H9 (cell line): ENCODE data around the gene HPRT1. TPM values are rescaled to one million over a fixed set of nuclear protein-coding genes. Genes with fewer than 3 reads are reported as not detected.

ENCODE experiments used
- DNase-seq: peaks from one replicate; pipeline ENCODE4 v3.0.0-alpha.2; 2017
- H2AFZ ChIP-seq: one replicate; pipeline ENCODE4 v1.6.1; 2013; ENCODE audit warnings: mild to moderate bottlenecking, low read length, control low read depth, moderate library complexity
- H2AK5ac ChIP-seq: 2 replicates; pipeline ENCODE4 v1.6.1; 2013; ENCODE audit warnings: low read length, control low read depth, mixed read lengths; ENCODE audit not compliant: insufficient read length
- H2BK120ac ChIP-seq: one replicate; pipeline ENCODE4 v1.6.1; 2013; ENCODE audit warnings: low read depth, mild to moderate bottlenecking, low read length, control low read depth, inconsistent platforms; ENCODE audit not compliant: poor library complexity, severe bottlenecking
- H2BK12ac ChIP-seq: 2 replicates; pipeline ENCODE4 v1.6.1; 2013; ENCODE audit warnings: low read length, control low read depth, mixed read lengths, low read depth; ENCODE audit not compliant: insufficient read length
- H2BK15ac ChIP-seq: 2 replicates; pipeline ENCODE4 v1.6.1; 2013; ENCODE audit warnings: low read depth, low read length, control low read depth
- H2BK20ac ChIP-seq: one replicate; pipeline ENCODE4 v1.6.1; 2013; ENCODE audit warnings: low read depth, mild to moderate bottlenecking, low read length, control low read depth, inconsistent platforms; ENCODE audit not compliant: poor library complexity, severe bottlenecking
- H2BK5ac ChIP-seq: 2 replicates; pipeline ENCODE4 v1.6.1; 2013; ENCODE audit warnings: low read length, control low read depth, mixed read lengths; ENCODE audit not compliant: insufficient read length
- H3K14ac ChIP-seq: 2 replicates; pipeline ENCODE4 v1.6.1; 2013; ENCODE audit warnings: low read length, control low read depth; ENCODE audit not compliant: insufficient read depth
- H3K18ac ChIP-seq: 2 replicates; pipeline ENCODE4 v1.6.1; 2013; ENCODE audit warnings: low read depth, mild to moderate bottlenecking, mixed read lengths, low read length, control low read depth; ENCODE audit not compliant: insufficient read length
- H3K23ac ChIP-seq: 2 replicates; pipeline ENCODE4 v1.6.1; 2013; ENCODE audit warnings: low read length, control low read depth, mixed read lengths, low read depth; ENCODE audit not compliant: insufficient read length
- H3K23me2 ChIP-seq: 2 replicates; pipeline ENCODE4 v1.6.1; 2013; ENCODE audit warnings: low read depth, mild to moderate bottlenecking, mixed read lengths, low read length, control low read depth; ENCODE audit not compliant: insufficient read length, poor library complexity, severe bottlenecking
- H3K27ac ChIP-seq: 2 replicates; pipeline ENCODE4 v1.5.1; 2013; ENCODE audit warnings: low read length, control low read depth, mixed read lengths, low read depth; ENCODE audit not compliant: insufficient read length
- H3K27me3 ChIP-seq: 2 replicates; pipeline ENCODE4 v1.6.1; 2013; ENCODE audit warnings: low read length, control low read depth, inconsistent platforms; ENCODE audit not compliant: insufficient read depth
- H3K4ac ChIP-seq: 2 replicates; pipeline ENCODE4 v1.6.1; 2013; ENCODE audit warnings: low read depth, mild to moderate bottlenecking, control low read depth, inconsistent platforms, low read length, moderate library complexity
- H3K4me1 ChIP-seq: 2 replicates; pipeline ENCODE4 v1.6.1; 2013; ENCODE audit warnings: low read length, control low read depth, inconsistent platforms; ENCODE audit not compliant: insufficient read depth
- H3K4me2 ChIP-seq: 2 replicates; pipeline ENCODE4 v1.6.1; 2013; ENCODE audit warnings: low read length, control low read depth, mixed read lengths; ENCODE audit not compliant: insufficient read length, insufficient read depth
- H3K56ac ChIP-seq: 2 replicates; pipeline ENCODE4 v1.6.1; 2013; ENCODE audit warnings: low read depth, mild to moderate bottlenecking, mixed read lengths, low read length, control low read depth; ENCODE audit not compliant: insufficient read length
- H3K79me1 ChIP-seq: 2 replicates; pipeline ENCODE4 v1.6.1; 2013; ENCODE audit warnings: low read depth, mild to moderate bottlenecking, moderate library complexity, low read length, control low read depth, inconsistent platforms; ENCODE audit not compliant: insufficient read depth, poor library complexity, severe bottlenecking
- H3K79me2 ChIP-seq: 2 replicates; pipeline ENCODE4 v1.6.1; 2013; ENCODE audit warnings: low read length, control low read depth, inconsistent platforms; ENCODE audit not compliant: insufficient read depth
- H3K9ac ChIP-seq: 2 replicates; pipeline ENCODE4 v1.6.1; 2013; ENCODE audit warnings: low read length, control low read depth, mixed read lengths; ENCODE audit not compliant: insufficient read length; ENCODE audit errors: extremely low read depth
- H3K9me3 ChIP-seq: one replicate; pipeline ENCODE4 v1.6.1; 2013; ENCODE audit warnings: low read depth, low read length, inconsistent platforms; ENCODE audit not compliant: control insufficient read depth
- H3T11ph ChIP-seq: one replicate; pipeline ENCODE4 v1.6.1; 2013; ENCODE audit warnings: mild to moderate bottlenecking, low read length, control low read depth, inconsistent platforms
- H4K20me1 ChIP-seq: one replicate; pipeline ENCODE4 v1.6.1; 2013; ENCODE audit not compliant: control insufficient read depth, insufficient read length, insufficient read depth
- H4K5ac ChIP-seq: 2 replicates; pipeline ENCODE4 v1.6.1; 2013; ENCODE audit warnings: low read depth, mild to moderate bottlenecking, mixed read lengths, low read length, control low read depth; ENCODE audit not compliant: insufficient read length
- H4K8ac ChIP-seq: replicated peaks from 2 replicates; pipeline ENCODE4 v1.6.1; 2013; ENCODE audit warnings: low read length, control low read depth, mixed read lengths, low read depth; ENCODE audit not compliant: insufficient read length
- H4K91ac ChIP-seq: 2 replicates; pipeline ENCODE4 v1.6.1; 2013; ENCODE audit warnings: low read depth, mild to moderate bottlenecking, moderate library complexity, mixed read lengths, low read length, control low read depth; ENCODE audit not compliant: insufficient read length
- H3K27ac Mint-ChIP-seq, 3 experiments: 2 replicates in 2 of 3; 3 replicates in 1 of 3; pipeline ENCODE4 v1.8.0; 2020 to 2021; ENCODE audit warnings: mixed read lengths in 3 of 3, mild to moderate bottlenecking in 1 of 3, moderate library complexity in 1 of 3
- H3K27me3 Mint-ChIP-seq: 2 replicates; pipeline ENCODE4 v1.8.0; 2021; ENCODE audit warnings: low read depth, mild to moderate bottlenecking, moderate library complexity, mixed read lengths
- H3K36me3 Mint-ChIP-seq, 3 experiments: 2 replicates in 2 of 3; 3 replicates in 1 of 3; pipeline ENCODE4 v1.8.0; 2020 to 2021; ENCODE audit warnings: low read depth in 3 of 3, mixed read lengths in 3 of 3; ENCODE audit not compliant: insufficient read depth in 1 of 3
- H3K4me1 Mint-ChIP-seq, 2 experiments: 2 replicates each; pipeline ENCODE4 v1.8.0; 2020; ENCODE audit warnings: mixed read lengths in 2 of 2
- H3K4me3 Mint-ChIP-seq, 2 experiments: 2 replicates in 1 of 2; 3 replicates in 1 of 2; pipeline ENCODE4 v1.8.0; 2020 to 2021; ENCODE audit warnings: mild to moderate bottlenecking in 2 of 2, mixed read lengths in 2 of 2, moderate library complexity in 1 of 2
- H3K9me3 Mint-ChIP-seq, 2 experiments: 2 replicates in 1 of 2; 3 replicates in 1 of 2; pipeline ENCODE4 v1.8.0; 2020; ENCODE audit warnings: mild to moderate bottlenecking in 2 of 2, mixed read lengths in 2 of 2, moderate library complexity in 1 of 2
- WGBS: extraction: QIAGEN DNeasy Blood & Tissue Kit; methylation state at CpG from one replicate; pipeline ENCODE4 v1.1.7; 2013; ENCODE audit warnings: missing lambda C conversion rate, low lambda C conversion rate, mixed read lengths; ENCODE audit not compliant: insufficient read length; ENCODE audit errors: extremely low coverage; 5-methylcytosine and 5-hydroxymethylcytosine counted together
- total RNA-seq: library from RNA; stranded (reverse); gene quantifications from 2 replicates; pipeline ENCODE4 v1.2.1, GENCODE V29; 2021
- TF ChIP-seq, protein P1 (sequence below): fragments of 200-600 bp; sonication (generic); conservative IDR thresholded peaks from 3 replicates; pipeline ENCODE4 v1.8.0; 2021; ENCODE audit warnings: antibody characterized with exemption, mild to moderate bottlenecking

Gene HPRT1
- total RNA-seq, 1 experiment from 2014 or later: 39.2 TPM

GRCh38 chrX:134472041-134472440, 12.1 kb downstream of the HPRT1 start:
- no peaks in the 10 kb centered on the region for H3K27me3 Mint-ChIP-seq
- no CpG with 5 or more reads among the region's 6 CpGs for WGBS
- no peak overlapping the region for H2BK12ac ChIP-seq

More at GRCh38 chrX:134472041-134472440, 12.1 kb downstream of the HPRT1 start:
- Histone ChIP-seq H2AK5ac (no peak overlapping the region), H4K20me1 (no peaks in the 10 kb centered on the region), H3K23me2 (no peaks in the 10 kb centered on the region), H3K9me3 (peaks cover 4% of the 10 kb centered on the region), H2BK5ac (no peak overlapping the region), H2BK20ac (no peak overlapping the region), H3K4ac (no peak overlapping the region), H3K56ac (no peak overlapping the region), H3K79me2 (no peaks in the 10 kb centered on the region), H2BK120ac (no peak overlapping the region), H3K14ac (no peak overlapping the region), H3K27ac (no peak overlapping the region), H3K4me2 (no peak overlapping the region), H2BK15ac (no peak overlapping the region), H3K9ac (no peak overlapping the region), H4K5ac (no peak overlapping the region), H4K8ac (no peak overlapping the region), H3K23ac (no peak overlapping the region), H2AFZ (no peak overlapping the region), H3K4me1 (no peaks in the 10 kb centered on the region), H3T11ph (no peak overlapping the region), H3K79me1 (peaks cover 2% of the 10 kb centered on the region), H4K91ac (no peak overlapping the region), H3K18ac (no peak overlapping the region), H3K27me3 (no peaks in the 10 kb centered on the region)
- Mint-ChIP-seq H3K4me1 (no peaks in the 10 kb centered on the region), H3K9me3 (peaks cover 0 to 45% of the 10 kb centered on the region in 2 experiments; a peak in 3 of 5 replicates), H3K36me3 (peaks cover 26 to 38% (median 33%) of the 10 kb centered on the region in 3 experiments), H3K4me3 (no peak overlapping the region), H3K27ac (peak overlapping the region in 1 of 3 experiments; percentile 70; a peak in 1 of 7 replicates)
- TF ChIP-seq, protein P1, sequence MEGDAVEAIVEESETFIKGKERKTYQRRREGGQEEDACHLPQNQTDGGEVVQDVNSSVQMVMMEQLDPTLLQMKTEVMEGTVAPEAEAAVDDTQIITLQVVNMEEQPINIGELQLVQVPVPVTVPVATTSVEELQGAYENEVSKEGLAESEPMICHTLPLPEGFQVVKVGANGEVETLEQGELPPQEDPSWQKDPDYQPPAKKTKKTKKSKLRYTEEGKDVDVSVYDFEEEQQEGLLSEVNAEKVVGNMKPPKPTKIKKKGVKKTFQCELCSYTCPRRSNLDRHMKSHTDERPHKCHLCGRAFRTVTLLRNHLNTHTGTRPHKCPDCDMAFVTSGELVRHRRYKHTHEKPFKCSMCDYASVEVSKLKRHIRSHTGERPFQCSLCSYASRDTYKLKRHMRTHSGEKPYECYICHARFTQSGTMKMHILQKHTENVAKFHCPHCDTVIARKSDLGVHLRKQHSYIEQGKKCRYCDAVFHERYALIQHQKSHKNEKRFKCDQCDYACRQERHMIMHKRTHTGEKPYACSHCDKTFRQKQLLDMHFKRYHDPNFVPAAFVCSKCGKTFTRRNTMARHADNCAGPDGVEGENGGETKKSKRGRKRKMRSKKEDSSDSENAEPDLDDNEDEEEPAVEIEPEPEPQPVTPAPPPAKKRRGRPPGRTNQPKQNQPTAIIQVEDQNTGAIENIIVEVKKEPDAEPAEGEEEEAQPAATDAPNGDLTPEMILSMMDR: no peak
- DNase-seq: no peak
